GM12878 (cell line): ENCODE measurements around the gene ADSS2. TPM values are rescaled to one million over a fixed set of nuclear protein-coding genes. Genes with fewer than 3 reads are reported as not detected.

Experiments
- CBX3 ChIP-seq: fragments of 200-600 bp; sonication (generic); IDR thresholded peaks from 2 replicates; pipeline ENCODE4 v1.6.1; 2016; ENCODE audit warnings: low read depth, borderline replicate concordance
- CHD4 ChIP-seq: fragments of 200-600 bp; sonication (generic); IDR thresholded peaks from 2 replicates; pipeline ENCODE4 v1.6.1; 2016; ENCODE audit warnings: mild to moderate bottlenecking
- CREB1 ChIP-seq: IDR thresholded peaks from 2 replicates; pipeline ENCODE4 v1.6.1; 2012; ENCODE audit warnings: low read depth, mild to moderate bottlenecking, inconsistent platforms
- DPF2 ChIP-seq: fragments of 450-650 bp; IDR thresholded peaks from 2 replicates; pipeline ENCODE4 v1.6.1; 2017; ENCODE audit warnings: mild to moderate bottlenecking
- ESRRA ChIP-seq: IDR thresholded peaks from 2 replicates; pipeline ENCODE4 v1.6.1; 2012; ENCODE audit warnings: mild to moderate bottlenecking, low read length, improper control_type of control experiment
- FOXM1 ChIP-seq: IDR thresholded peaks from 2 replicates; pipeline ENCODE4 v1.6.1; 2012; ENCODE audit warnings: low read depth, mild to moderate bottlenecking, inconsistent platforms, low read length, moderate library complexity
- GATAD2B ChIP-seq: fragments of 450-650 bp; conservative IDR thresholded peaks from 2 replicates; pipeline ENCODE4 v1.6.1; 2017; ENCODE audit warnings: low read depth, mild to moderate bottlenecking, moderate library complexity
- MTA2 ChIP-seq: fragments of 450-650 bp; IDR thresholded peaks from 2 replicates; pipeline ENCODE4 v1.6.1; 2016; ENCODE audit warnings: low read depth, mild to moderate bottlenecking, moderate library complexity
- NFYA ChIP-seq: IDR thresholded peaks from 2 replicates; pipeline ENCODE4 v1.6.1; 2011; ENCODE audit warnings: low read depth, mild to moderate bottlenecking, low read length, improper control_type of control experiment, borderline replicate concordance
- NR2C1 ChIP-seq: fragments of 450-650 bp; IDR thresholded peaks from 2 replicates; pipeline ENCODE4 v1.6.1; 2017; ENCODE audit warnings: antibody characterized with exemption, mild to moderate bottlenecking, moderate library complexity
- NR2F1 ChIP-seq: fragments of 450-650 bp; conservative IDR thresholded peaks from 2 replicates; pipeline ENCODE4 v1.6.1; 2017; ENCODE audit warnings: mild to moderate bottlenecking
- PML ChIP-seq: IDR thresholded peaks from 2 replicates; pipeline ENCODE4 v1.6.1; 2012; ENCODE audit warnings: low read length, inconsistent platforms
- POLR2AphosphoS2 ChIP-seq: IDR thresholded peaks from 2 replicates; pipeline ENCODE4 v1.6.1; 2011; ENCODE audit warnings: low read depth, mild to moderate bottlenecking, low read length, improper control_type of control experiment, moderate library complexity
- RAD51 ChIP-seq: fragments of 450-650 bp; IDR thresholded peaks from 2 replicates; pipeline ENCODE4 v1.6.1; 2016; ENCODE audit warnings: moderate library complexity, mild to moderate bottlenecking, inconsistent platforms
- STAT1 ChIP-seq: fragments of 450-650 bp; conservative IDR thresholded peaks from 2 replicates; pipeline ENCODE4 v1.6.1; 2014; ENCODE audit warnings: antibody characterized with exemption, mild to moderate bottlenecking
- YY1 ChIP-seq: IDR thresholded peaks from 2 replicates; pipeline ENCODE4 v1.6.1; 2011; ENCODE audit warnings: low read depth, mild to moderate bottlenecking, low read length
- ZBED1 ChIP-seq: IDR thresholded peaks from 2 replicates; pipeline ENCODE4 v1.6.1; 2016; ENCODE audit warnings: borderline replicate concordance
- ZSCAN29 ChIP-seq: fragments of 450-650 bp; IDR thresholded peaks from 2 replicates; pipeline ENCODE4 v1.6.1; 2017; ENCODE audit warnings: mild to moderate bottlenecking, moderate library complexity
- polyA plus RNA-seq, 11 experiments: library from polyadenylated mRNA; depleted of rRNA in 4 of 11; unstranded in 6 of 11; stranded (reverse) in 5 of 11; fragments of >200 nt; fragmentation: Nextera tagmentation in 4 of 11; fragmentation: Illumina TruSeq in 1 of 11; extraction: Ambion mirVana in 4 of 11; extraction: Trizol in 1 of 11; gene quantifications; 1 replicate in 1 of 11; 2 replicates in 10 of 11; pipeline versions ENCODE4 v1.2.1 to v1.2.3, GENCODE V29; 2011 to 2016; ENCODE audit warnings: inconsistent platforms in 2 of 11, missing spikeins in 2 of 11, low read depth in 1 of 11
- total RNA-seq, 4 experiments: library from RNA; depleted of rRNA in 3 of 4; stranded (reverse); fragments of >200 nt in 3 of 4; fragmentation: Illumina TruSeq in 1 of 4; extraction: Trizol in 1 of 4; gene quantifications; 2 replicates each; pipeline versions ENCODE4 v1.2.1 to v1.2.3, GENCODE V29; 2013 to 2021
- TF ChIP-seq, protein P1 (sequence below): fragments of 450-650 bp; IDR thresholded peaks from 2 replicates; pipeline ENCODE4 v1.6.1; 2014; ENCODE audit warnings: mild to moderate bottlenecking

The ADSS2 gene
- total and polyA plus RNA-seq, 10 of the 15 experiments (the other 5 are each of a cell fraction or from before 2014, with no cell fraction given) = 8.1 to 49.3 (median 40.6) TPM

GRCh38 chr1:244450597-244451538, 841 bp downstream of the ADSS2 start (continued):
- TF ChIP-seq, protein P1, sequence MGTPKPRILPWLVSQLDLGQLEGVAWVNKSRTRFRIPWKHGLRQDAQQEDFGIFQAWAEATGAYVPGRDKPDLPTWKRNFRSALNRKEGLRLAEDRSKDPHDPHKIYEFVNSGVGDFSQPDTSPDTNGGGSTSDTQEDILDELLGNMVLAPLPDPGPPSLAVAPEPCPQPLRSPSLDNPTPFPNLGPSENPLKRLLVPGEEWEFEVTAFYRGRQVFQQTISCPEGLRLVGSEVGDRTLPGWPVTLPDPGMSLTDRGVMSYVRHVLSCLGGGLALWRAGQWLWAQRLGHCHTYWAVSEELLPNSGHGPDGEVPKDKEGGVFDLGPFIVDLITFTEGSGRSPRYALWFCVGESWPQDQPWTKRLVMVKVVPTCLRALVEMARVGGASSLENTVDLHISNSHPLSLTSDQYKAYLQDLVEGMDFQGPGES = no peak
- TF ChIP-seq CHD4 (no peak), DPF2 (0 out of 2 replicates have a peak, but pooled peaks have one; percentile 6), GATAD2B (no peak), MTA2 (no peak), YY1 (peak; percentile 91), ZBED1 (no peak), ZSCAN29 (no peak), NFYA (no peak), CREB1 (peak; percentile 36; the same call in 1 of the 2 replicates), NR2C1 (peak; percentile 12; the same call in 1 of the 2 replicates), RAD51 (peak; percentile 83), CBX3 (no peak), STAT1 (no peak), PML (no peak), ESRRA (no peak), POLR2AphosphoS2 (no peak), NR2F1 (peak; percentile 48; the same call in 1 of the 2 replicates), FOXM1 (no peak)
- TF ChIP-seq, all 136 proteins: peak for 16
